ENCODE measurements around the gene ECI1.

ECI1 gene

GRCh38 chr16:2295056-2295798 is 43.8 kb upstream of the ECI1 start:
- no peak for TF ChIP-seq CTCF (IDR thresholded peaks at IDR 0.05; ENCODE audit: low read depth, low read length, missing control alignments)

GRCh38 chr16:2292221-2292620 is 40.8 kb upstream of the ECI1 start:
- DNase-seq (ENCODE audit: extremely low read depth, low read depth): no peak

More at GRCh38 chr16:2295056-2295798, 43.8 kb upstream of the ECI1 start:
- no peak overlapping the region for H3K4me3 ChIP-seq (replicated peaks; ENCODE audit: low read depth, low read length)
- no peak for DNase-seq (ENCODE audit: extremely low read depth, low read depth)

GRCh38 chr16:2289282-2289681 is 37.9 kb upstream of the ECI1 start:
- no peak for TF ChIP-seq CTCF (IDR thresholded peaks at IDR 0.05; ENCODE audit: low read depth, low read length, missing control alignments)
- H3K4me3 ChIP-seq (replicated peaks; ENCODE audit: low read depth, low read length): no peak overlapping the region

More at GRCh38 chr16:2292221-2292620, 40.8 kb upstream of the ECI1 start:
- no peak for TF ChIP-seq CTCF (IDR thresholded peaks at IDR 0.05; ENCODE audit: low read depth, low read length, missing control alignments)
- no peak overlapping the region for H3K4me3 ChIP-seq (replicated peaks; ENCODE audit: low read depth, low read length)

GRCh38 chr16:2288726-2289125 is 37.3 kb upstream of the ECI1 start:
- H3K4me3 ChIP-seq (replicated peaks; ENCODE audit: low read depth, low read length): no peak overlapping the region
- no peak for TF ChIP-seq CTCF (IDR thresholded peaks at IDR 0.05; ENCODE audit: low read depth, low read length, missing control alignments)
- DNase-seq (ENCODE audit: extremely low read depth, low read depth): no peak

More at GRCh38 chr16:2289282-2289681, 37.9 kb upstream of the ECI1 start:
- no peak for DNase-seq (ENCODE audit: extremely low read depth, low read depth)

GRCh38 chr16:2287916-2288547 is 36.6 kb upstream of the ECI1 start:
- no peak overlapping the region for H3K4me3 ChIP-seq (replicated peaks; ENCODE audit: low read depth, low read length)
- TF ChIP-seq CTCF (IDR thresholded peaks at IDR 0.05; ENCODE audit: low read depth, low read length, missing control alignments): no peak
- DNase-seq (ENCODE audit: extremely low read depth, low read depth): no peak

- no peak for TF ChIP-seq CTCF (IDR thresholded peaks at IDR 0.05; ENCODE audit: low read depth, low read length, missing control alignments)
- no peak for DNase-seq (ENCODE audit: extremely low read depth, low read depth)
- H3K4me3 ChIP-seq (replicated peaks; ENCODE audit: low read depth, low read length): no peak overlapping the region
Measured at GRCh38 chr16:2286550-2286949, 35.2 kb upstream of the ECI1 start.

Measured in HFF-Myc (cell line).